MV-4-11 (cell line): Measurements from ENCODE around the gene MGMT.

ENCODE experiments used
- DNase-seq: peaks from one replicate; lab custom pipeline; 2025; lab: John Stamatoyannopoulos, UW

The MGMT gene

GRCh38 chr10:129626309-129626708 is 159.3 kb downstream of the MGMT start:
- DNase-seq = no peak

- no peak for DNase-seq
Measured at GRCh38 chr10:129626796-129627435, 159.9 kb downstream of the MGMT start.

- DNase-seq = no peak
Measured at GRCh38 chr10:129627442-129627841, 160.4 kb downstream of the MGMT start.

- no peak for DNase-seq
Measured at GRCh38 chr10:129628823-129629222, 161.8 kb downstream of the MGMT start.

GRCh38 chr10:129629911-129630310 is 162.9 kb downstream of the MGMT start:
- DNase-seq = no peak

GRCh38 chr10:129631006-129631405 is 164.0 kb downstream of the MGMT start:
- no peak for DNase-seq

GRCh38 chr10:129631870-129632623 is 165.0 kb downstream of the MGMT start:
- DNase-seq = no peak

GRCh38 chr10:129637010-129637409 is 170.0 kb downstream of the MGMT start:
- no peak for DNase-seq

GRCh38 chr10:129637846-129638245 is 170.8 kb downstream of the MGMT start:
- no peak for DNase-seq

GRCh38 chr10:129641351-129641750 is 174.3 kb downstream of the MGMT start:
- DNase-seq = no peak

GRCh38 chr10:129641982-129642381 is 174.9 kb downstream of the MGMT start:
- DNase-seq = no peak

GRCh38 chr10:129642427-129642826 is 175.4 kb downstream of the MGMT start:
- DNase-seq = peak; percentile 28

GRCh38 chr10:129643266-129643665 is 176.2 kb downstream of the MGMT start:
- DNase-seq = no peak

GRCh38 chr10:129645487-129645886 is 178.4 kb downstream of the MGMT start:
- no peak for DNase-seq

- no peak for DNase-seq
Measured at GRCh38 chr10:129646973-129647372, 179.9 kb downstream of the MGMT start.

GRCh38 chr10:129647590-129647989 is 180.5 kb downstream of the MGMT start:
- no peak for DNase-seq

GRCh38 chr10:129648856-129649255 is 181.8 kb downstream of the MGMT start:
- no peak for DNase-seq

- DNase-seq = no peak
Measured at GRCh38 chr10:129652021-129652420, 185.0 kb downstream of the MGMT start.

- no peak for DNase-seq
Measured at GRCh38 chr10:129652521-129653201, 185.6 kb downstream of the MGMT start.

- no peak for DNase-seq
Measured at GRCh38 chr10:129653428-129653827, 186.4 kb downstream of the MGMT start.

- DNase-seq = no peak
Measured at GRCh38 chr10:129653861-129654260, 186.8 kb downstream of the MGMT start.

GRCh38 chr10:129654461-129654860 is 187.4 kb downstream of the MGMT start:
- DNase-seq = no peak

GRCh38 chr10:129655007-129655678 is 188.1 kb downstream of the MGMT start:
- no peak for DNase-seq
